Ramos (cell line): ENCODE results near the gene EDC3.

Experiments
- in situ Hi-C: fragments of 300-500 bp; cut with MboI; formaldehyde crosslinking; loops from one replicate; pipeline ENCODE4 v1.14.3; 2022; ENCODE audit warnings: low sequenced_read_pairs; ENCODE audit not compliant: unreplicated experiment

The EDC3 gene

DNA sequence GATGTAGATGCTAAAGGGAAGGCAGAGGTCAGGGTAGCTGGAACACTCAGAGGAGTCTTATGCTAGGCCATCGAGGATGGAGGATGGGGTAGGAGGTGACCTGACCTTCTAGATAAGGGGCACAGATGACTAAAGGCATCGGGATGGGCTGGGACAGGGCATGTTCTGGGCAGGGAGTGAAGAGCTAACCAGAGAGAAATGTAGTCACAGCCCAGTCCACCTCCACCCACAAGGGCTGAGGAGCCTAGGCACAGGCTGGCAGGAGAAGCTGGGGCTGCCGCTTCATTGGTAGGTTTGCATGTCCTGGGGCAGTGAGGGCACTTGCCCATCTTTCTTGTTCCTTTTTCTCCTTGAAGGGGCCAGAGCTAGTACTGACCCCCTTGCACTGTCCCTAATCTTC is 67.6 kb downstream of the EDC3 start:
- in situ Hi-C loops = no loop called here

DNA sequence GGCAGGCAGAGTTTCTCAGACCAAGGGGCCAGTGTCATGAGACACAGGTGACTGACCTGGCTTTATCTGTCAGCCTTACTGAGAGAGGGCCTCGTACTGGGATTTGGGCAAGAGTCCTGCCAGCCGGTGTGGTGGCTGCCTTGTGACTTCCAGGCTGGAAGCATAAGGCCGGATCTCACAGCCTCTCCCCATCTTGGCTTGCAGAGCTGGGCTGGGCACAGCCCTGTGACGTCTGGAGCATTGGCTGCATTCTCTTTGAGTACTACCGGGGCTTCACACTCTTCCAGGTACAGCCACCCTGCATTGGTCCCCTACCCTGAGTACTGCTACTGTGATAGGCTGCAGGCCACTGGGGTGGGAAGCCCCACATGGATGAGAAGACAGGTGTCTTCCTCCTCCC is 68.1 kb downstream of the EDC3 start:
- in situ Hi-C loops = no loop called here

DNA sequence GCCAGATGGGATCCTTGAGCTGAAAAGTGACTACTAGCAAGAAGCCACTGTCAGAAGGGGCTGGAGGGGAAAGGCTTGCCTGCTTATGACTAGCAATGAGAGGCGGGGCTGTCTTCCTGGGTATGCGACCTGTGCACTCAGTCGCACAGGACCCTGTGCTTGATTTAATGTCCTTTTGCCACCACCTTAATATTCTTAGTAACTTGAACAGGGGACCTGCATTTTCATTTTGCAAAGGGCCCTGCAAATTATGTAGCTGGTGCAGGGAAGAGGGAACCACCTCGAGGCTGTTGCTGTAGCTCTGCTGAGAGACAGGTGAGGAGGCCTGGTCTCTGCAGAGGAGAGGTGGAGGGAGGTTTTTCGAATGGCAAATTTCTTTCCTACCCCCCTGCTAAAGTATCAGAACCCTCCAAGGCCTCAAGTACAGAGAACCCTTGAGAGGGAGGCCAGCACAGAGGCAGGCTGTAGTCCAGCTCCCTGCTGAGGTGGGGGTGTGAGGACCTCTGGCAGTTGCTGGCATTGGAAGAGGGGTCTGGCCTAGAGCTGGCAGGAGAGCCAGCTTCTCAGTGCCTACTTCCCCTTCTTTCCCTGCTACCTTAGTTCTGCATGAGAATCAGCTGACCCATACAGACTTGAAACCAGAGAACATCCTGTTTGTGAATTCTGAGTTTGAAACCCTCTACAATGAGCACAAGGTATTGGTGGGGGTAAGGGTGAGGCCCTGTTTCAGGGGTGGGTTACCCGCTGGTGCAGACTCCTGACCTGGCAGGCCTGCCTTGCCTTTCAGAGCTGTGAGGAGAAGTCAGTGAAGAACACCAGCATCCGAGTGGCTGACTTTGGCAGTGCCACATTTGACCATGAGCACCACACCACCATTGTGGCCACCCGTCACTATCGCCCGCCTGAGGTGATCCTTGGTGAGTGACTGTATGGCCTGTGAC is 68.8 kb downstream of the EDC3 start:
- in situ Hi-C loops = no loop called here

DNA sequence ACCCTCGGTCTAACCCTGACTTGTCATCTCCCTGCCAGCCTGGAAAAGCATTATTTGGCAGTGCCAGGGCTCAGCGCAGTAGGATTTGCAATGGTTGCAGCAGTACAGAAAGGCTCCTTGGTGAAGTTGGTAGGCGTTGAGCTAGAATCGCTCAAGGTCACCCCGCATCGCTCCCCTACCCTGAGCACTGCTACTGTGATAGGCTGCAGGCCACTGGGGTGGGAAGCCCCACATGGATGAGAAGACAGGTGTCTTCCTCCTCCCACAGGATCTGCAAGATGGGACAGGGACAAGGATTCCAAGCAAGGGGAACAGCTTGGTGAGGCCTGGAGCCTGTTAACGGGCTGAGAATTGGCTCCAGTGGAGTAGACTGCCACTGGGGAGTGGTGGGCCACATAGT is 69.5 kb downstream of the EDC3 start:
- in situ Hi-C loops = no loop called here

DNA sequence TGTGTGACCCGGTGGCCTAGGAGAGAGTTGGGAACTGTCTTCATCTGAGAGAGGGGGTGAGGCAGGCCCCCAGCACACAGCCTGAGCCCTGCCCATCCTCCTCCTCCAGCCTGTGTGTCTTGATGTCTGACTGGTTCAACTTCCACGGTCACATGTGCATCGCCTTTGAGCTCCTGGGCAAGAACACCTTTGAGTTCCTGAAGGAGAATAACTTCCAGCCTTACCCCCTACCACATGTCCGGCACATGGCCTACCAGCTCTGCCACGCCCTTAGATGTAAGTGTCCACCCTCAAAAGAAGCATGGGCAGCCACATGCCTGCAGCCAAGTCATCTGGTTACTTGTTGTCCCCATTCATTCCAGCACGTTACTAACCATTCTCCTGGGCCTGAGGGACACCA is 70.1 kb downstream of the EDC3 start:
- in situ Hi-C loops = no loop called here

DNA sequence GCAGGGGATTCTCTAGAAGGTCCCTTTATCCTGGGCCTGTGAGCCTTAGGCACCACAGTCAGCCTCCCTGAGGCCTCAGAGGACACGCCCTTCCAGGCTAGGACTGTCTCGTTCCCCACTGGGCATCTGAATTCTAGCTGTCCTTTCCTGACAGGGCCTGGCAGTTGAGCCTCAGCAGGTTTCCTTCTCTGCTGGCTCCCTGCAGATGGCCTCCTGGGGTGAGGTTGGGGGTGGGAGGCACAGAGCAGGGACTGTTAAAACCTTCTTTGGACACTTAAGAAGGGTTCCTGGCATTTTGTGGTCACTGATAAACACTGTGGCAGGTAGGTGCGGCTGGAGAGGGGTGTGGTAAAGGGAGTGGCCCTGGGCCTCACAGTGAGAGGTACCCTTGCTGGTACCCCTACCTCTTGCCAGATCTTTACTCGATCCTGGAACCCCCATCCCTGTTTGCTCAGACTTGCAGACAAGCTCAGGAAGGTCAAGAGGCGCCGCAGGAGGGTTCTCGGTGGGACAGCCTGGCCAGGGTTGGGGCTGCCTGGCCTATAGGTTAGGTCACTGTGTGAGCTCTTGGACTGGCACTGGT is 71.7 kb downstream of the EDC3 start:
- in situ Hi-C loops = loop anchor here (5.0 kb wide), 2 partner anchors 252 to 328 kb away; no protein-coding TSS in a partner anchor

DNA sequence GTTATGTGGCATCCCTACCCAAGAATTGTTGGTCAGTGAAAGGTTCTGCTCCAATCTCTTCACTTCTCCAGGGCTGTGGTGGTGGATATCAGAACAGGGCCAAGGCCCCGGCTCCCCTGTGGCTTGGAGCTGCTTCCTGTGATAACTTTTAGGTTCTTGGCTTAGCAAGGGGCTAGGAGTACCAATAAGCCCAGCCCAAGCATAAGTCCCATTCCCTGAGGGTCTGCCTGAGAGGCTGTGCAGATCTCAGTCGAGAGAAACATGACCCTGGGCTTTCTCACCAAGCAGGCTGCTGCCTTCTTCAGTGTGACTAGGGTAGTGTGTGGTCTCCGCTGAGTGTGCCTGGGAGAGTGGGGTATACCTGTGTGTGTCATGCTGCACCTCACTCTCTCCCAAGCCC is 73.1 kb downstream of the EDC3 start:
- in situ Hi-C loops = loop anchor here (5.0 kb wide), 2 partner anchors 250 to 330 kb away; no protein-coding TSS in a partner anchor

DNA sequence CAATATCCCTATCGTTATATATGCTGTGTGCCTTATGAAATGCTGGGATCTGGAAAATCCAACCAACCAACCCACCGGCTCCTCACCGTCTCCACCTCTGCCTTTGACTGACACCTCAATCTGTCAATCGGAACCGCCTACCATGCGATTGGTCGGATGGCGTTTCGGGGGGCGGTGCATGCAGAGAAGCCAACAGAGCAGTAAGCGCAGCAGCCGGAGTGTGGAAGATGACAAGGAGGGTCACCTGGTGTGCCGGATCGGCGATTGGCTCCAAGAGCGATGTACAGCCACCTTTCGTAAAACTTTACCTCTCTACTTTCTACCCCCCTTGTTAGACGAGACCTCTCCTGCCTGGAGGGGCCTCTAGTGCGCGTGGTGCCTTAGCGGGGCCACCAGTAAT is 73.9 kb downstream of the EDC3 start:
- in situ Hi-C loops = loop anchor here (5.0 kb wide), 2 partner anchors 250 to 330 kb away; no protein-coding TSS in a partner anchor

DNA sequence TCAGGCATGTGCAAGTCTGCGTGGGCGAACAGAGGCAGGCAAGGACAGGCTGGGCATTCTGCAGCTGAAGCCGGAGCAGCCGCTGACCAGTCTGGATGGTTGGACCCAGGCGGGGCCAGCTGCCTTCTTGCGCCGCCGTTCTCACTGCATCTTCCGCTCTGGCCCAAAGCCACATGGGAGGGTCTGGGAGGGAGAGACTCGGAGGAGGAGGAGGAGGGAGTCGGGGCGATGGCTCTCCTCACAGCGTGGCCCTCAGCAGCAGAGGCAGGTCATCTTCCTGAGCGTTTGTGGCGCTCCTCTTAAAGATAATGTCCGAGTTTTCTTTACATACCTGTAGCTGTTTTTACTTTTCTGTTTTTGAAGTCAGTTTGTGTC is 74.3 kb downstream of the EDC3 start:
- in situ Hi-C loops = loop anchor here (5.0 kb wide), 2 partner anchors 249 to 331 kb away; no protein-coding TSS in a partner anchor

DNA sequence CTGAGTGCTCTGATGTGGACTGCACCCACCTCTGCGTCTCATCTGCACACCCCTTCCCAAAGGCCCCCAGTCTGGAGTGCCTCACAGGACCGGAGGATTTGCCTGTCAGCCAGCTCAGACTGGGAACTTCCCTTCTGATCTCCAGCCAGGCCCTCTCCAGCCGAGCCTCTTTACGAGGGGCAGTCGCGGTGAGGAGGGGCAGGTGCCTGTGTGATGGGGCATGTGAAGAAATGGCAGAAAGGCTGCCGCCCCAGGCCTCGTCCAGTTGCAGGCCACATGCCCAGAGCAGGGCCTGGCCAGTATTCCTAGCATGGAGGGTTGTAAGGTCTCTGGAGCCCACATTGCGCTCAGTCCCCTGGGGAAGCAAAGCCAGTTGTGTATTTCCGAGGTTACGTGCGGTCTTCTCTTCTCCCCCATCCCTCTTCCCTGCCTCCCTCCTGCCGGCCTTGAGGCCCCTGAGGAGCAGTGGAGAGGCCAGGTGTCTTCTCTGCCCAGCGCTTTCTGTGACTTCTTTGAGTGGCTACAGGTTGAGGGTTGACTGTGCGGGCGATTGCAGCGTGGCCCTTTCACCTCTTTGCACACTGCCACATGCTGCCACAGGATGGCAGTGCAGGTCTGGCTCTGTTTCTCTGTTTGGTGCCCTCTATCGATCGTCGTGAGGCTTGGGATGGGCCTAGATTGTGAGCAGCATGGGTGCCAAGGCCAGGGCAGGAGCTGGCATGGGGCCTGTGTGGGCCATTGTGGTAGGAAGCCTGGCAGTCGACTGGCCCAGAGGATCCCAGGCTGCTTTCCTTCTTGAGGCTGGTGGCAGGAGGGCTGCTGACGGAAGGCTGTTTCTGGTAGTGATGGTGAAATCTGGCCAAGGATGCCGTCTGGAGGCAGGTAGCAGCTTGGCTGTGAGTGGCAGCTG is 74.9 kb downstream of the EDC3 start:
- in situ Hi-C loops = loop anchor here (5.0 kb wide), 2 partner anchors 249 to 331 kb away; no protein-coding TSS in a partner anchor

DNA sequence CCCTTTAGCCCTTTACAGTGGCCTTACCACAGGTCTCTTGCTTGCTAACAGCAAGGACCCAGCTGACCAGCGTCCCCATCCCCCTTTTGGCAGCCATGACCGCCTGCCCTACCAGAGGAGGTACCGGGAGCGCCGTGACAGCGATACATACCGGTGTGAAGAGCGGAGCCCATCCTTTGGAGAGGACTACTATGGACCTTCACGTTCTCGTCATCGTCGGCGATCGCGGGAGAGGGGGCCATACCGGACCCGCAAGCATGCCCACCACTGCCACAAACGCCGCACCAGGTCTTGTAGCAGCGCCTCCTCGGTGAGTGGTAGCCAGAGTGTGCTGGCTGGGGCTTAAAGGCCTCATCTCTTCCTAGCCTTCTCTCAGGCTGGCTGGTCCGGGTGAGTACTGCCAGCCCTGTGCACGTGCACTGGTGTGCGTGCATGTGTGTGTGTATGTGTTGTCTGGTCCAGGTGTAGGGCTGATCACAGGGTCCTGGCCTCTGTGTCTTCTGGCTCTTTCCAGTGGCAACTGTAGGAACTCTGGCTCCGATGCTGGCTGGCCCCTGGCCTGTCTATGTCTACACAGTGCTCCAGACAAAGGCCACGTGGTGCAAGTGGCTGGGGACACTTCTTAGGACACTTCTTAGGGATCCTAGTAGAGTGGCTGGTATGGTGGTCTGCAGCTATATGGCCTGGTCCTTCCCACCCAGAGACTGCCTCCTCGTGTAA is 75.7 kb downstream of the EDC3 start:
- in situ Hi-C loops = loop anchor here (5.0 kb wide), 2 partner anchors 248 to 332 kb away; no protein-coding TSS in a partner anchor

DNA sequence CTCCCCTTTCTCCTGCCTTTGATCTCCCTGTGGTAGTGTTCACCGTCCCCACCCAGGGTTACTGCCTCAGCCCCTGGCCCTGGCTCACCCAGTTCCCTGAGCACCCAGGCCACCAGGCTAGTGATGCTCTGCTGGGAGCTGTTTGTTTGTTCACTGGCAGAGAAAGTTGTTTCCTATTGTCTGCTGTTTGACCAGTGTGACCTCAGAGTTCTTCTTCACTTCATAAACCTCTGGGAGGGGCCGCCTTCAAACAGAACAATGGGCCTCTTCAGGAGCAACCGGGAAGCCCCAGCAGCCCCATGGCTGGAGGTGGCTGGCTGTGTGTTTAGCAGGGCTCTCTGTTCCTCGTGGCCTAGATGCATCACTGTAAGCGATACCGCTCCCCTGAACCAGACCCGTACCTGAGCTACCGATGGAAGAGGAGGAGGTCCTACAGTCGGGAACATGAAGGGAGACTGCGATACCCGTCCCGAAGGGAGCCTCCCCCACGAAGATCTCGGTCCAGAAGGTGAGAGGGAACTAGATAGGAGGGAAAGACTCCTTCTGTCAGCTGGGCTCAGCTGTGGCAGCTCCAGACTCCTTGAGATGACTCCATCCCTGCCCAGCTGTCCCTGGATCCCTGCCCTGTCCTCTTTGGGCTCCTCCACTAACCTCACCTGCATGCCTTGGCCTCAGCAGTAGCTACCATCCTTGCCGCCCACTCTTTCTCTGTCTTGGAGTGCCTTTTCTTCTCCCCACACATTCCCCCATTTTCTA is 76.8 kb downstream of the EDC3 start:
- in situ Hi-C loops = no loop called here

DNA sequence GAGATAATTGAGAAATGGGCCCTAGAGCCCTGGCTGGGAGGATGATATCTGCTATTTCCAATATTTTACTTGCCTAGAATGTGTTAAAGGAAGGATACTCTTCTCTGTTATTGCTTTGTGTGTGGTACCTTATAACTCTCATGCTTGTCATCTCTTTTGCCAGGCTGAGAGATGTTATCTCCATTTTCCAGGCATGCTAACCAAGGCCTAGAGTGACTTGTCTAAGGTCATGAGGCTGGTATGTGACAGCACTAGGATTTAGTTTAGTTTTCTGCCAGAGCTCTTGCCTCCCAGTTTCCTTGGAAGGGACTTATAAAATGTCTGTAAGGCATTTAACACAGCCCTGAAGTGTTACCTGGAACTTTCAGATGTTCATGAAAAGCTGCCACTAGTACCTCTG is 78.8 kb downstream of the EDC3 start:
- in situ Hi-C loops = no loop called here

DNA sequence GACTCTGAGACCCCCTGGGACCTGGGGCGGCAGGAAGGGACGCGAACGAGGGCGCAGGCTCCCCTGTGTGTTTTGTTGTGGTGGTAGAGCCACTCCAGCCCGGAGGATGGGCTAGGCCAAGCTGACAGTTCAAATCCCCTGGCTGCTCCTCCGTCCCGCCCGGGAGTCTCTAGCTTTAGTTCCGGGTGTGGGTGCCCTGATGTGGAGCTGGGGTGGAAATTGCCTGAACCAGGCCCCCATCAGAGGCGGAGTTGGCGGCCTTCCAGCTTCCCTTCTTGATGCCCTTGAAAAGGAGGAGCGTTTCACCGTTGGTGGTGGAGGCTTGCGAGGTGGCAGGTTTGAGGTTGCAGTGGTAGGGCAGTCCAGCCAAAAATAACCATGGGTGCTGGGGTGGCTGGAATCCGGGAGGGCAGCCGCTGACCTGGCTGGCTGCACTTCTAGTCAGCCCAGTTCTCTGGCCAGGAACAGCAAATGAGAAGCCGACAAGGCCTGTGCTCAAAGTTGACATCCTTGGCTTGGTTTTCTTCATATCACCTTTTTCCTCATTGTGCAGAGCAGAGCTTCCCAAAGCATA is 79.4 kb downstream of the EDC3 start:
- in situ Hi-C loops = no loop called here

DNA sequence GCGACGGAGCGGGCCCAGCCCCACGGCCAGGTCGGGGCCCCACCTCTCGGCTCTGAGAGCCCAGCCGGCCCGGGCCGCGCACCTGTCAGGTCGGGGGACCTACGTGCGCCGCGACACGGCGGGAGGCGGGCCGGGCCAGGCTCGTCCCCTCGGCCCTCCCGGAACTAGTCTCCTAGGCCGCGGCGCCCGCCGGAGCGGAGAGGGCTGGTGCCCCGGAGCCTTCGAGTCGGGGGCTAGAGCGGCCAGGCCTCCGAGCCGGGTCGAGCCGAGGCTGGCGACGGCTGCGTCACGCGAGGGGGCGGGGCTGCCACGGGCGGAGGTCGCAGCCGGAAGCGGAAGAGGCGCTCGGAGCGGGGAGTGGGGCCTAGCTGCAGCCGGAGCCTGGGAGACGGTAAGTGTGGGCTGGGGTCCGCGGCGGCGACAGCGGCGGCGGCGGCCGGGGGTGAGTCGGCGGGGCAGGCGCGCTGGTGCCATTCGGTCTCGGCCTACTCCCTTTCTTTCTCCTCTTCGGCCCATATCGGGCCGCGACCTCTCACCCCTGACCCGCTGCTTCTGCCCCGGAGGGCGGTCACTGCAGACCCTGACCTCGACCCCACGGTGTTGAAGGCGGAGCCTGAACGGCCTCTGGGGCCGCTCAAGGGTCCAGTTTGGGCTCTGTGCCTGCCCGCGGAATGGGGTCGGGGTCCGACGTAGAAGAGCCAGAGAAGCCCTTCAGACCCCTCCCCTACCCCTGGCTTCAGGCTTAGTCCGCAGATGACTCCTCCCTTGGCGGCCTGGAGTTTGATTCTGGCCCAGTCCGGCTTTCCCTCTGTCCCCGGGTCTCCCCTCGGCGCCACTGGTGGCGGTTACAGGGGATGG is 80.1 kb downstream of the EDC3 start, which contains the start of gene CLK3:
CLK3 (plus strand) TSS at position 329 of the 858 bp plus-strand sequence. CDS start 3,361 bp downstream, outside the sequence.
- in situ Hi-C loops = no loop called here

DNA sequence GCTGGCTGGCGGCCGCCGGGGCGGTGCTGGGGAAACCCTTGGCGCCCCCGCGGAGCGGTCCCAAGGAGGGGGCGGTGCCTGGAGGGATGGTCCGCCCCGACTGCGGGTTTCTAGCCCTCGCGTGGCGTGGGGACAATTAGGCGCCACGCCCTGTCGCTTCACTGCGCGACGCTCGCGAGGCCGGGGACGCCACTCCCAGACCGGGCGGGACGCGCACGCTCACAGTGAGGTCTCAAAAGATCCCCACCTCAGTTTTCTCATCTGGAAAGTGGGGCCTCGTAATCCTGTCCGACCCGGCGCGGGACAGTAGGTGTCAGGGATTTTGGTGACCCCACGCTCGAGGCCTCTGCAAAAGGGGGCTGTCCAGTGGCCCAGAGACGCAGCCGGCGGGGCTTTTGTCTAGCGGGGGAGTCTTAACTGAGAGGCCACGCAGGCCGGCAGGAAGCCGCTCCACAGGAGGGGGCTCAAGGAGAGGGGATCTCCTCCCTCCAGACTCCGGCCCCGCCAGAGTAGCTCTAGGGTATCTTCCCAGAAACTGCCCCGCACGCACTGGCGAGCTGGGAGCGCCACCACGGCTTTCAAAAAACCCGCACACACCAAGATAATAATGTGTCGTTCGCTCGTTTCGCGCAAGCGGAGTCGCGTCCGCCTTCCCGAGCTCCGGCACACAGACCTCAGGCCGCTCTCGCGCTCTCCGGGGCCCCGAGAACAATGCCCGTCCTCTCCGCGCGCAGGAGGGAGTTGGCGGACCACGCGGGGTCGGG is 80.9 kb downstream of the EDC3 start:
- in situ Hi-C loops = no loop called here
